ENCODE measurements around the gene PTPRD. TPM values are rescaled to one million over a fixed set of nuclear protein-coding genes. Genes with fewer than 3 reads are reported as not detected.

The PTPRD gene
- total RNA-seq, 3 donors from 2014 or later (not counting 1 experiment from before 2014, with no cell fraction given): 0.05 to 0.68 TPM; not detected in 1

GRCh38 chr9:9679433-9679832 lies 933.4 kb downstream of the PTPRD start:
- peaks cover 3% of the 10 kb centered on the region for H3K9me3 ChIP-seq (ENCODE audit: control insufficient read depth, insufficient read depth, low read length)
- H3K4me3 Mint-ChIP-seq: no peak overlapping the region
- no peaks in the 10 kb centered on the region for H3K36me3 ChIP-seq (ENCODE audit: control insufficient read depth, insufficient read depth, low read length)
- H3K27ac Mint-ChIP-seq: no peak overlapping the region
- ATAC-seq (no peak), DNase-seq (no peak)
- WGBS (ENCODE audit: insufficient coverage): 100% methylated on average over 1 of the region's 3 CpGs
- no peak overlapping the region for H3K27ac ChIP-seq (ENCODE audit: low read length)
- H3K27me3 ChIP-seq (ENCODE audit: control insufficient read depth, insufficient read depth, low read length): no peaks in the 10 kb centered on the region
- H3K9me3 Mint-ChIP-seq: peaks cover 2 to 3% of the 10 kb centered on the region in 2 donors
- H3K4me3 ChIP-seq (ENCODE audit: low read length): no peak overlapping the region
- H3K36me3 Mint-ChIP-seq: no peaks in the 10 kb centered on the region
- no peak for TF ChIP-seq CTCF (IDR thresholded peaks at IDR 0.05)
- H3K4me1 Mint-ChIP-seq: no peaks in the 10 kb centered on the region
- no peaks in the 10 kb centered on the region for H3K4me1 ChIP-seq (ENCODE audit: control insufficient read depth, insufficient read depth, low read length)
- H3K27me3 Mint-ChIP-seq (ENCODE audit: low read depth in 2 of 2): no peaks in the 10 kb centered on the region
- intact Hi-C loops (cut with micrococcal nuclease): no loop called here

DNA sequence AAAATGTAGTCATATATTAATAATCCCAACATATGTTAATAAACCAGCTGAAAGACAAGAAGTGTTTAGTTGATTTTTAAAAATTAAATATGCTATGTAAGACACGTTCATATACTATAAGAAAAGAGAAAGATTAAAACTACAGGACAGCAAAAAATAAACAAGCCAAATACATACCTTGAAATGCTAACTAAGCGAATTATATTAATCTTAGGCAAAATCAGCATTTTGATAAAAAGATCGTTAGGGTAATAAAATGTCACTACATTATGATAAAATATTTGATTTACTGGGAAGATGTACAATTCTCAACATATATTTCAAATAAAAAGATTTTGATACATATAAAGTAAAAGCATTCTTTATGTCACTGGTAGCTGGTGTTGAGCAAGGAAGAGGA lies 938.3 kb downstream of the PTPRD start:
- Mint-ChIP-seq H3K4me1 (no peaks in the 10 kb centered on the region), H3K9me3 (peaks cover 4 to 8% of the 10 kb centered on the region in 2 donors), H3K4me3 (no peak overlapping the region), H3K27ac (no peak overlapping the region), H3K27me3 (ENCODE audit: low read depth in 2 of 2) (no peaks in the 10 kb centered on the region), H3K36me3 (no peaks in the 10 kb centered on the region)
- ATAC-seq: no peak
- H3K4me3 ChIP-seq (ENCODE audit: low read length): no peak overlapping the region
- no peak overlapping the region for H3K27ac ChIP-seq (ENCODE audit: low read length)
- intact Hi-C loops (cut with micrococcal nuclease): no loop called here
- no peaks in the 10 kb centered on the region for H3K4me1 ChIP-seq (ENCODE audit: control insufficient read depth, insufficient read depth, low read length)
- DNase-seq: no peak
- no peaks in the 10 kb centered on the region for H3K36me3 ChIP-seq (ENCODE audit: control insufficient read depth, insufficient read depth, low read length)
- no peaks in the 10 kb centered on the region for H3K27me3 ChIP-seq (ENCODE audit: control insufficient read depth, insufficient read depth, low read length)
- H3K9me3 ChIP-seq (ENCODE audit: control insufficient read depth, insufficient read depth, low read length): peaks cover 7% of the 10 kb centered on the region
- no CpG with 5 or more reads among the region's 3 CpGs for WGBS (ENCODE audit: insufficient coverage)
- no peak for TF ChIP-seq CTCF (IDR thresholded peaks at IDR 0.05)

DNA sequence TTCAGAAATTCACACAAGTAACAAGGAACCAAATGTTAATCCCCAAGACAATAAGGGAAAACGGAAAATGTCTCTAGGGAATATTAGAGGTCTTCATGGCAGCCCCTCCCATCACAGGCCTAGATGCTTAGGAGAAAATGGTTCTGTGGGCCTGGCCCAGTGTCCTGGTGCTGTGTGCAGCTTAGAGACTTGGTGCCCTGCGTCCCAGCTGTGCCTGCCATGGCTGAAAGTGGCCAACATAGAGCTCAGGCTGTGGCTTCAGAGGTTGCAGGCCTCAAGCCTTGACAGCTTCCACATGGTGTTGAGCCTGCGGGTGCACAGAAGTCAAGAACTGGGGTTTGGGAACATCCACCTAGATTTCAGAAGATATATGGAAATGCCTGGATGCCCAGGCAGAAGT lies 942.3 kb downstream of the PTPRD start:
- DNase-seq: no peak
- no peaks in the 10 kb centered on the region for H3K4me1 ChIP-seq (ENCODE audit: control insufficient read depth, insufficient read depth, low read length)

More for the DNA sequence above, 942.3 kb downstream of the PTPRD start:
- TF ChIP-seq CTCF (IDR thresholded peaks at IDR 0.05): no peak
- H3K36me3 Mint-ChIP-seq: no peaks in the 10 kb centered on the region
- intact Hi-C loops (cut with micrococcal nuclease): no loop called here
- Histone ChIP-seq H3K27ac (ENCODE audit: low read length) (no peak overlapping the region), H3K36me3 (ENCODE audit: control insufficient read depth, insufficient read depth, low read length) (no peaks in the 10 kb centered on the region), H3K27me3 (ENCODE audit: control insufficient read depth, insufficient read depth, low read length) (no peaks in the 10 kb centered on the region), H3K4me3 (ENCODE audit: low read length) (no peak overlapping the region), H3K9me3 (ENCODE audit: control insufficient read depth, insufficient read depth, low read length) (peaks cover 7% of the 10 kb centered on the region)
- no peaks in the 10 kb centered on the region for H3K4me1 Mint-ChIP-seq
- H3K9me3 Mint-ChIP-seq: peaks cover 8 to 9% of the 10 kb centered on the region in 2 donors
- 90% methylated on average over 2 of the region's 3 CpGs for WGBS (ENCODE audit: insufficient coverage)
- no peaks in the 10 kb centered on the region for H3K27me3 Mint-ChIP-seq (ENCODE audit: low read depth in 2 of 2)
- no peak for ATAC-seq
- H3K4me3 Mint-ChIP-seq: no peak overlapping the region
- no peak overlapping the region for H3K27ac Mint-ChIP-seq
